HG03469 (cell line): ENCODE results near the gene AIRE.
"Not testable (repeated sequence)": the region's sequence is repeated elsewhere in the genome, so short reads cannot be mapped to it uniquely, and the experiment has no call there.

Experiments
- ATAC-seq: cut with Tn5 transposase; IDR thresholded peaks from one replicate; pipeline ENCODE4 v1.9.1; 2021; ENCODE audit warnings: mild to moderate bottlenecking, moderate library complexity, moderate number of reproducible peaks; ENCODE audit not compliant: unreplicated experiment

AIRE gene

GRCh38 chr21:44291078-44291935, 5.6 kb downstream of the AIRE start:
- ATAC-seq = no peak

GRCh38 chr21:44291936-44292811, 6.5 kb downstream of the AIRE start:
- no peak for ATAC-seq

- no peak for ATAC-seq
These were observed 7.1 kb downstream of the AIRE start for GRCh38 chr21:44292812-44293195.

- ATAC-seq = no peak
These were observed 8.0 kb downstream of the AIRE start for GRCh38 chr21:44293551-44294231.

- ATAC-seq = no peak
These were observed 8.9 kb downstream of the AIRE start for GRCh38 chr21:44294391-44295162.

- ATAC-seq = no peak
These were observed 9.5 kb downstream of the AIRE start for GRCh38 chr21:44295163-44295573.

GRCh38 chr21:44295646-44296045, 10.0 kb downstream of the AIRE start:
- ATAC-seq = no peak

- no peak for ATAC-seq
These were observed 10.4 kb downstream of the AIRE start for GRCh38 chr21:44296103-44296519.

GRCh38 chr21:44296916-44297315, 11.2 kb downstream of the AIRE start:
- ATAC-seq = no peak

- no peak for ATAC-seq
These were observed 12.0 kb downstream of the AIRE start for GRCh38 chr21:44297525-44298290.

- no peak for ATAC-seq
These were observed 12.6 kb downstream of the AIRE start for GRCh38 chr21:44298301-44298700.

- ATAC-seq = no peak
These were observed 13.4 kb downstream of the AIRE start for GRCh38 chr21:44299085-44299457.

GRCh38 chr21:44299458-44300261, 14.0 kb downstream of the AIRE start, which contains the start of gene PFKL:
Gene PFKL (plus strand): TSS chr21:44300053. CDS start chr21:44300106, 53 bp downstream.
- ATAC-seq = peak; percentile 35

- ATAC-seq = peak; percentile 7
These were observed 14.7 kb downstream of the AIRE start for GRCh38 chr21:44300262-44300959.

GRCh38 chr21:44301141-44301540, 15.5 kb downstream of the AIRE start:
- ATAC-seq = no peak

GRCh38 chr21:44301961-44302406, 16.3 kb downstream of the AIRE start:
- ATAC-seq = no peak

GRCh38 chr21:44302573-44303401, 17.1 kb downstream of the AIRE start:
- ATAC-seq = not testable (repeated sequence)
